SIG-M5 treated with dmso at 0.1 percent for 504 hours (cell line): ENCODE data around the gene CALD1.

Source experiments
- DNase-seq: peaks from one replicate; lab custom pipeline; 2025; ENCODE audit not compliant: unreplicated experiment; lab: John Stamatoyannopoulos, UW

CALD1 gene

DNA sequence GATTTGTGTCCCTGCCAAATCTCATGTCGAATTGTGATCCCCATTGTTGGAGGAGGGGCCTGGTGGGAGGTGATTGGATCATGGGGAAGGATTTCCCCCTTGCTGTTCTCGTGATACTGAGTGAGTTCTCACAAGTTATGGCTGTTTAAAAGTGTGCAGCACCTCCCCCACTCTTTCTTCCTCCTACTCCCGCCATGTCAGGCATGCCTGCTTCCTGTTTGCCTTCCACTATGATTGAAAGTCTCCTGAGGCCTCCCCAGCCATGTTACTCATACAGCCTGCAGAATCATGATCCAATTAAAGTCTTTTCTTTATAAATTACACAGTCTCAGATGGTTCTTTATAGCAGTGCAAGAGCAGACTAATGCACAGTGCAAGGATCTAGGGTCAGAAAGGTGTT, 75.4 kb downstream of the CALD1 start:
- DNase-seq: no peak

DNA sequence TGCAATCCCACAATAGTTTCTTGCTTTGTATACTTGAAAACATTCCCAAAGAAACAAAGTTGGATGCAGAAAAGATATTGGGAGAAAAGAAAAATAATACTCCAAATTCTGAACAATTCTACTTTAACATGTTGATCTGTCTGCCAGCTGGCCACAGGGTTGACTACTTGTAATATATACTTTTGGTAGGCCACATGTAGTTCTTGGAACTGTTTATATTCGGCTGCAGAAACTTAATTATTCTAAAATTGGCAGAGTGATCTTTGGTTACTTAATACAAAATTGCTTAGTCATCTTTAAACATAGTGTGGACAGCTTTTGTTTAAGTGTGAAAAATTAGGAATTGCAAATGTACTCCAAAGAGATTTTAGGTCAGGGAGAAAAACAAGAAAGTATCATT, 76.0 kb downstream of the CALD1 start:
- no peak for DNase-seq

DNA sequence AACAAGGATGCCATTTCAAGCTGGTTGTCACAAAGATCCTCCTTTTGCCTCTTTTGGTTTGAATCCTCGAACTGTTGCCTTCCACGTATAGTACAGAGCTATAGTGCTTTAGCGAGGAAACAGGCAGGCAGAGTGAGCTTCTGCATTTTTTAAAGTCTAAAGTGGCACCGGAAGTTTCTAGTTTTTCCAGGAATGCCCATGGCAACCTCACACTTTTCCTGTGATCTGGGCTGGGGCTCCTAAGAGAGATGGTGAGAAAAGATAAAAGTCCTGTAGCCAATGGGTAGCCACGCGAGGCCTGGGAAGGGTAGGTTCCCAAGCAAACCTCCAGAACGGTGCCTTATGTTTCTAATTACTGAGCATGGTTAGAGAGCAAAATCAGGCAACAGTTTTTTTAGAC, 76.7 kb downstream of the CALD1 start:
- no peak for DNase-seq

DNA sequence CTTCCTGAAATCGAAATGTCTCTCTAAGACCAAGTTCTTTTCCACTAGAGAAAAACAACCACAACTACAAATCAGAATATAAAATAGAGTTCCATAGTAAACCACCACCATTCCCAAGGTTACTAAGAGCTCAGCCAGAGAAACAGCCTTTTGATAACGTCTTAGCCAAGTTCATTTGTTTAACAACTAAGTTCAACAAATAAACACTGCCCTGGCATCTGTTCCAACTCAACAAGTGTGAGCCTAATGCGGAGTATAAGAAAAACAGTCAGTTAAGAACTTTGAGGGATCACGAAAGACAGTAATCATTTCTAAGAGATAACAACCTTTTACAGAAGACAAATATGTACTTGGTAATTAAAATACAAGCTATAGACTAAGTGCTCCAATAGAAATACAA, 77.3 kb downstream of the CALD1 start:
- no peak for DNase-seq

DNA sequence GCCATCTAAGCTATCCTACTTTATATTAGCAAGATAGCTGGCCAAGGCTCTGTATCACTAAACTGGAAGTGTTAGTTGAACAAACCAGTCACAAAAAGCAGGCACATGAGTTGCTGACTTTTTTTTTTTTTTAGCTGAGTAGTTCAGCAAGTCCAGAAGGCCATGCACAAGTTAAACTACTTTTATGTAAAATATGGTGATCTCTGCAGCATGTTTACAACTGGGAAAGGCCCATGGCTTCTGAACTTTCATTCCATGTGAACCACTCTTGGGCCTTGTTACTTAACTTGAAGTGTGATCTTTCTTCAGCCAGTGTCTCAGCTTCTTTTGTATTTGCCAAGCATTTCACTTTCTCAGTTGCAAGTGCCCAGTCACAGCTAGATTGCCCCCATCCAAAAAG, 78.5 kb downstream of the CALD1 start:
- no peak for DNase-seq

DNA sequence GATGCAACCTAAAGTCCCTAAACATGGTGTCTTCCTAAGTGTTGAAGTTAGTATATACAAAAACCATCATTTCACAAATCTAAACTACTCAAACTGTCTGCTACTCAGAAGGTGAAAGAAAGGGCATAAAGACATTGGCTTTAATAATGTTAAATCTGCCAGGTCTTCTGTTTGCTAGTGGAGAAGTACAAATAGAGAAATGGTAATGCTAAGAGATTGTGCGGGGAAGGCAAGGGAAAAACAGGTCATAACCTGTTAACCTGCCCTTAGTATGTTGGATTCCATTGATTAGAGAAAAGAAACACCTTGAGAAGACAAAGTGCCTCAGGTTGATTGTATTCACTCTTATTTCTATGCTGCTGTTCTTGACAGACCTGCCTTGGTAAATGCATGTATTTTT, 80.3 kb downstream of the CALD1 start:
- no peak for DNase-seq

DNA sequence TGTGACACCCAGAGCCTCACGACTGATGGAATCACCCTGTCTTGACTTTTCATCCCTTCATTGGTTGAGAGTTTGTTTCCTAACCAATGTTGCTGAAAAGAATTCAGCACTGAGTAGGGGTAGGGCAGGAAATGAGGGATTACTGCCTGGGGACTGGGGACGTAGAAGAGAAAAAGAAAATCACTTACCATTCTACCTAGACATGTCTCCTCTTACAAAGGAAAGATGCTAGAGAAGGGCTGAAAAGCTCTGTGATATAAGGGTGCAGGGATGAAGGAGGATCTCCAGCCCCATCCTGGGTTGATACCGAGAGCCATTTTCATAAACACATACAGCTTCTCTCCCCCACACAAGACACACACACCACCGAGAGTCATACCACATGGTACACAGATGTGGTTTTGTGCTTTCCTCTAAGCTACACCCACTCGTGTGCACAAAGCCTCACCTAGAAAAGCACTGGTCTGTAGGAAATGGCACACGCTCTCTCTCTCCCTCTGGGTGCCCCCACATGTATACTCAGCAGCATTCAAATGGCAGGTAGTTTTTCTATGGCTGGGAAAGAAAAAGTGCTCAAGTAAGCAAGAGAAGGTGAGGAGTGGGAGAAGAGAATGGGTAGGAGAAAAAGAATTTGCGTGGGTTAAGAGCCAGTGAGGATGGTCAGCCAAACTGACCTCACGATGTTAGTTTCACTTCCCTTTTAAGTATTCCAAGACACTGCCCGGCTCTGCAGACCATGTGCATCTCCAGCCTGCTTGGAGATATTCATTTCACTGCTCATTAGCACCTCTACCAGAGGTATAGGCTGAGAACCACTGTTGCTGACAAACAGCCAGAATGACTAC, 85.8 kb downstream of the CALD1 start:
- no peak for DNase-seq

DNA sequence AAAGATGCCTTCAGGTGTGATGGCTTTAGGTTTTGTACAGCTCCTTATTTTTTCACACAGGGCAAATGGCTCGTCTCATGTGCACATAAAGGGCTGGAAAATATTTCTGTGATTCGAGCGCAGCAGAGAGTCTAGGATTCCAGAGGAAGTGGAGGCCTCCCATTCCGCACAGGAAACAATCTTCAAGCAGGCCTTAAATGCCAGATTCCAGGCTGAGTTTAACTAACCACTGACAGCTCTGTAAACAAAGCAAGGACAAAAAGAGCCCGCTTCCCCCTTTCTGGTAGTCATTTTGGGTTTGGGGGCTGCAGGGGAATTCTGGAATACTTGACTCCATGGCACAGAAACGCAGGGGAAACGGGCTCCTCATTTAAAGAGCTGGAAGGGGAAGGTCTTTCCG, 87.2 kb downstream of the CALD1 start:
- DNase-seq: no peak

DNA sequence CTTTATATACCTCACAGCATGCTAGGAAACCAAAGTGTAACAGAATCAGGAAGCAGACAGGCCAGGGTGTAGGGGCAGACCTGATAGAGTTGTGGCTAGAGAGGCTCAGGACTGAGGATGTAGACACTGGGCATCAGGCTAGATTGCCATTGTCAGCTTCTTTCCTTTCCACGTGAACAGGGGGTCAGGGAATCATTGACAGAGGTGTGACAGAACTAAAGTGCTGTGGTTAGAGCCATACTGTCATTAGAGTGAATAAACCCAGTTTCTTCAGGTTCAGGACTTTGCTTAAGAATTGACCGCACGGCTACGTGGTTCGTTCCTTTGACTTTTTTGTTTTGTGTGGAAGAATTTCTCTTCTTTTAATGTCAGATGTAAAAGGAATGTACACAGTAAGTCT, 90.7 kb downstream of the CALD1 start:
- no peak for DNase-seq

DNA sequence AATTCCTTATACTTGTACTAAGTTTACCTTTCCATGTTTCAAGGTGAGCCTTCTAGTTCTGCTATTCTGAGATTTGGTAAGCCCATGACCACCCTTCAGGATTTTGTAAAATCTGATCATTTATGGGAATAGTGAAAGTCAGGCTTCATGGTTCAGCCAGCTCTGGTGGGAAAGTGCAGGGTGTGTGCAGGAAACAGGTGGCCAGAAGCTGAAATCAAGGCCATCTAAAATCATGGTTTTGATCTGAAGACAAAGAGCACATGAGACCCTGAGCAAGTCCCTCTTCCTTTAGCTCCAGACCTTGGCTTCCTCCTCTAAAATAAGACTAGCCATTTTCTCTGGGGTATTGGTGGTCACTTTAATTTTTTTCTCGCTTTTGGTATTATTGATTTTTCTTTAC, 91.3 kb downstream of the CALD1 start:
- DNase-seq: no peak

DNA sequence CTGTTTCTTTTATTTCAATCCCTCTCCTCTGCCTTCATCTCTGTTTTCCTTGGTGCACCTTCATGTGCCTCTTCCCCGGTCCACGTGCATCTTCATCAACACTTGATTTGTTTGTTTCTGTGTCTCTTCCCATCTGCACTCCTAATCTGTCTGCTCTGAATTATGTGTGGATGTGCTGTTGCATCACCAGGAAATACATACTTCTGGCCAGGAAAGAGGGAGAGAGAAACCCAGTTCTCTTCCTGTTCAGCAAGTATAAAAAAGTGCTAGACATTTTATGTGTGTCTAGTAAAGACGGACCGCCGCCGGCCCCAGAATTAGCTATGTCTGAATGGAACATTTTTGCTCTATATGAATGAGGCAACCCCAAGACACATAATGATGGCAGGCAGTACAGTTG, 93.8 kb downstream of the CALD1 start:
- no peak for DNase-seq

DNA sequence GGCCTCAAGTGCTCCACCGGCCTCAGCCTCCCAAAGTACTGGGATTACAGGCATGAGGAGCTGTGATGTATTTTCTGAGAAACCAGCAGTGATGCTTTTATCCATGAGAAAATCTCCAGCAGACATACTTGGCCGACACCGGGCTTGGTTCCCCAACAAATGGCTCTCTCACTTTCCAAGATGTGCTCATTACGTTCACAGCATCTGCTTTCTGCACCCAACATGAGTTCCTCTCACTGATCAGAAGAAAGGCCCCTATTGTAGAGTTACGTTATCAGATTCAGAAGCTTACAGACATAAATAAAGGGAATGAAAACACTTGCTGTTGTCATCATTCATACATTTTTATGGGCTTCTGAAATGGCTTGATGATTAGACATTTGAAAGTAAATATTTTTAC, 95.0 kb downstream of the CALD1 start:
- no peak for DNase-seq

DNA sequence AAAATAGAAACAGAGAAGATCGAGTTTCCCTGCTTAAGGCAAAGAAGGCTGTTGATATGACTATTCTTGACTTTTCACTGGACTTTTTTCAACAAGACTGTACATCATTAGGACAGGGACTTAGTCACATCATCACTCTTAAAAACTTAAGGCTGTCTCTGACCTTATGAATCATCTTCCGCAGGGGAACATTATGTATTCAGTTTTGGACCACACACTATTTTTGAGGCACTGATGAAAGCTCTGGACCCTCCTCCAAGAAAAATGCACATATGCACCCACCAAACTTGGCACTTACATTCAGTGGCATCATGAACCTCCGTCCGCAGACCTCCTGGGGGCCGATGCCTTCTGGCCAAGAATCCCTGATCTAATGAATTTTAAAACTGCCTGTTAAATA, 96.4 kb downstream of the CALD1 start:
- DNase-seq: no peak

DNA sequence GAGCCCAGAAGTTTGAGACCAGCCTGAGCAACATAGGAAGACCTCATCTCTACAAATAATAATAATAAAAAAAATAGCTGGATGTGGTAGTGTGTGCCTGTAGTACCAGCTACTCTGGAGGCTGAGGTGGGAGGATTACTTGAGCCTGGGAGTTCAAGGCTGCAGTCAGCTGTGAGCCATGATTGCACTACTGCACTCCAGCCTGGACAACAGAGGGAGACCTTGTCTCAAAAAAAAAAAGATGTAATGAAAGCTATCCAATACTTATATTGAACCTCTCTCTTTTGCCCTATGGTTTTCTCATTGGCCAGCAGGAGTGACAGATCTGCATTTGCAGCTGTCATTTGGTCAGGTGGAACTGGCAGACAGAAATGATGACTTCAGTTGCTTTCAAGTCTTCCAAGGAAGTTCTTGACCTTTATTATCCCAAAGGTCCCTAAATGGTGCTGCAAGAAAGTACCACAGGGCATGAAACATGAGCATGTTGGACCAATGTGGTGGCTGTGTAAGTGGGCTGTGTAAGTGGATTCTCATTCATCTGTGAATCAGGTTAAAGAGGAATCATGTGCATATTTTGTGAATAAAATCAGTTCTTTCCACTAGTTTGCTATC, 99.4 kb downstream of the CALD1 start:
- no peak for DNase-seq

DNA sequence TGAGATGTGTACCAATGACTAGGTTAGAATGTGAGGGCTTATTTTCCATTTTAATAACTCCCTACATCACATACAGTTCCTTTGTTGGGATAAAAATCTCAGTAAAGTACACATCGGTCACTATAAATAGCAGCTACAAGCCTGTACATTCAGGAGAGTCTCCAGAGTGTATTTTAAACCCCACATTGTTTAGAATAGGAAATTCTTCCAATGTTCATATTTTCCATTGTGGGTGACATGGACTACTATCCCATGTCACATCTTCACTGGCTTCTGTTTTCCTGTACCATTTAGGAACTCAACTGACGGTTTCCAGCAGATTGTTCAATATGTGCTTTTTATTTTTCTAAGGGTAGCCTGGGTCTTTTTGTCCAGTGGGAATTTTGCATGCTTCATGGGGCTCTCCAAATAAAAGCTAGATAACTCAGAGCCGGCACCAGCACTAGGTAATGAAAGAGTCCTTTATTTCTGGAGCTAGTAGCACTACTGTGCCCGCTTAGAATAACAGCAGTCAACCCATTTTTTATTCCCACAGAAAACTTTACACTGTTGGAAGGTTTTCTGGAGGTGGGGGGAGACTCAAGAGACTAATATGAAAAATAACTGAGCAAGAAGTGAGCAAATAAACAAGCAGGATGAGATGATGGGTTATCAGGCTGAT, 100.5 kb downstream of the CALD1 start:
- DNase-seq: no peak

DNA sequence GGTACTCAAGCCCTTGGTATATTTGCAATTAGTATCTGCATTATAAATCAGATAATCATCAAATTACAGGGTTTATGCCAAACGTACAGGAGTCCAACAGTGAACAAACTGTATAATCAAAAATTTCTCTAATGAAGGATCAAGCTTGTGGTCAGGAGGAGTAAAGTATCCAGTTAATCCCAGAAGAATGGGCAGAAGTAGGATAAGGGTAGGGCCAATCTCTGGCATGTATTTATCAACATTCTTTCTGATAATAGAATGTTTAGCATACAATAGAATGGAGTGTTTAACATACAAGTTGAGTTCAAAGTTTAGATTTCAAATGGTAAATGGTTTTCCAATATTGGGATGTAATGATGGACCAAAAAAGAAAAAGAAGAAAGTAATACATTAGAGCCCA, 103.0 kb downstream of the CALD1 start:
- DNase-seq: no peak

DNA sequence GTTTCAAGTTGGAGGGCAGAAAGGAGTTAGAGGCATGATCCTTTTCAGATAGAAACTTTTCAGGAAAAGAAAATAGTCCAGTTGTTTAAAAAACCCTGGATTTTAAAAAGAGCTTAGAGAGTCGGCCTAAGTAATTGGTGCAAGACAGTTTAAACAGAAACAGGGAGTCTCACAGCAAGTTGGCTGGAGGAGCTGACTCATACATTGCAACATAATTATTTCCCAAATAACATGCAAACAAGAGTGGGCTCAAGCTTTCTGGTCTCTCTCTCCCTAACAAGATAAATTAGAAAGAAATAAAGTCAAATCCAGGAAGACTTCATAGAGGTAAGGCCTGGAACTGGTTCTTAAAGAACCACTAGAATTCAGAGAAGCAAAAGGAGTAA, 106.5 kb downstream of the CALD1 start:
- DNase-seq: peak; percentile 47

DNA sequence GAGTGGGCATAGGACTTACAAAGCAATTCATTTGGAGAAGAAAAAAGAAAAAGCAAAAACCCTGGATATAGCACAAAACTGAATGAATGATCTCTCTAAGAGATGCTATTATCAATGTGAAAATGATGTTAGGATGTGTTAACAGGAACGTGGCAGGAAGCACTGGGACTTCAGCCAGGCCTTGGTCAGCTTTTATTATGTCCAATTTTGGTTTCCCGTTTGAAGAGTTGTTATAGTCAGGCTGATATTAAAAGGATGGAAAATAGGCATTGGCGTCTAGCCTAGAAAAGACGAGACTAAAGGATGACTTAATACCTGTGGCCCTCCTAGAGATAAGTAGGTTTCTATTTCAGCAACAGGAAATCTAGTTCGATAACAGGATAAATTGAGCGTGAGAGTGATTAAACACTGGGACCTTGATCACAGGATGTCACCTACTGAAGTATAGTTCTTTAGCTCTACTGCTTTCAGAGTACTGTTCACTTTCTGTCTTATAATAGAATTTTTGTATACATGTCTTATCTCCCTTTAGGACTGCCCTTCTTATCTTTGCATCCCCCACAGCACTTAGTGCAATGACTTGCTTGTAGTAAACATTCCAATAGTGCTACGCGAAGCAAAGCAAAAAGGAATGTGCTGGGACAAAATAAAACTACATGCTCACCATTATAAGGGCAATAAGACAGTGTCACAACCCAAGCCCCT, 107.1 kb downstream of the CALD1 start:
- no peak for DNase-seq

DNA sequence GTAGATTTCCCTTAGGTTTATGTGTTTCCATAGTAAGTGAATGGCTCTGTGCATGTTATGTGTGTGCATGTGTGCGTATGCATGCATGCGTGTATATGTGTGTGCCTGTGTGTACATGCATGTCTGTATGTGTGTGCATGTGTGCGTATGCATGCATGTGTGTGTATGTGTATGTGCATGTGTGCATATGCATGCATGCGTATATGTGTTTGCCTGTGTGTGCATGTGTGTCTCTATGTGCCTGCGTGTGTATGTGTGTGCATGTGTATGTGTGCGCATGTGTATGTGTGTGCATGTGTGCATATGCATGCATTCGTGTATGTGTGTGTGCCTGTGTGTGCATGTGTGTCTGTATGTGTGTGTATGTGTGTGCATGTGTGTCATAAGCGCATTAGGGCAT, 108.1 kb downstream of the CALD1 start:
- no peak for DNase-seq

DNA sequence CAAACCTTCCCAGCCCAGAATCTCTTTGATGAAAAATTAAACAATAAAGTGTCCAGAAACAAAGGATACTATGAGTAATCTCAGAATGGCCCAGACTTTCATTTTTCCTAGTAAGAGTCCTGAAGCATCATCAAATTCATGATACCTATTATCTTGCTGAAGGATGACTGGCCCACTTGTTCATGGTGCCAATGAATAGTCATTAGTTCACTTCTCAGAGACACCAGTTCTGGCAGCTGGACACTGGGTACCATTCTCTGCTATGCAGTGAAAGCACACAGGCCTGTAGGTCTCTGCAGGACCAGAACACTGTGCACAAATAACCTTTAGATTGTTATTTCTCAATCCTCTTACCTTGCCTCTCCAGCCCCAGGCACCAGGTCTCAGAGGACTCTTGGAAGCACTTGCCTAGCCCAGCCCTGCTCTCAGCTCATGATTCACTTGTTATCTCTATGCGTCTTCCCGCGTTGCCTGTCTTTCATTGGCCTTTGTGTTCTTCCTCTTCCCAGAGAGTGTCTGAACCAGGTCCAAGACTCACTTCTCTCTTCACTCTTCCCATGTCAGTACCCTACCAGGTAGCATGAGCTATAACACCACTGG, 108.8 kb downstream of the CALD1 start:
- no peak for DNase-seq
